ENCODE data around the gene EXD2.

- no peak for TF ChIP-seq EZH2 (IDR thresholded peaks at IDR 0.05; ENCODE audit: insufficient read depth, poor library complexity, severe bottlenecking)
- TF ChIP-seq EZH2phosphoT487 (IDR thresholded peaks at IDR 0.05; ENCODE audit: insufficient read depth, low read depth) = no peak
Observed at GRCh38 chr14:69247676-69248440, 56.6 kb downstream of the EXD2 start.

All from GM23248 (cell line).